ENCODE measurements around the gene ATP8A2.

- TF ChIP-seq POLR2A (IDR thresholded peaks at IDR 0.05) (no peak), CTCF (IDR thresholded peaks at IDR 0.05) (no peak), EP300 (IDR thresholded peaks at IDR 0.05) (no peak)
Measured at GRCh38 chr13:26053418-26053980, 681.7 kb downstream of the ATP8A2 start.
